Stimulated activated naive CD4-positive, alpha-beta T cell treated with Interleukin-2 at 50 U/mL for 16 hours (primary cell): ENCODE data around the gene UBE2E2.

Experiments
- DNase-seq: peaks from one replicate; lab custom pipeline; 2025; lab: John Stamatoyannopoulos, UW

The UBE2E2 gene

GRCh38 chr3:23440416-23441294 is 237.5 kb downstream of the UBE2E2 start:
- no peak for DNase-seq

GRCh38 chr3:23442598-23443383 is 239.7 kb downstream of the UBE2E2 start:
- DNase-seq = no peak

DNA sequence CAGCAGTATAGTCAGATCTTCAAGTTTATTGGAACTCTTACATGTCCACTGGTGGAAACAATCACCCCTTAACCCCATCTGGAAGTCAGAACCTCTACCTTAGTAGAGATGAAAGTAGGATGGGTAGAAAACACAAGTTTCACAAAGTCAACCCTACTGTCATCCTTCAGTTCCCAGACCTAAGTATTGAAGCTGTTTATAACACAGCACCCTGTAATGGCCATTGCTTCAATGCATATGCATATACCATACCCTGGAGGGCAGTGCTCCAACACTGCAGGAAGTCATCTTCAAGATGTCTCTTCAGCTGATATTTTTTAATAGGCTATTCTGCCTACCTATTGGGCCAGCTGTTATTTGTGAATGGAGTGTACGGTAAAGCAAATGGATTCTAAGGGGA is 241.3 kb downstream of the UBE2E2 start:
- DNase-seq = no peak

- DNase-seq = no peak
Measured at GRCh38 chr3:23446301-23446700, 243.2 kb downstream of the UBE2E2 start.

DNA sequence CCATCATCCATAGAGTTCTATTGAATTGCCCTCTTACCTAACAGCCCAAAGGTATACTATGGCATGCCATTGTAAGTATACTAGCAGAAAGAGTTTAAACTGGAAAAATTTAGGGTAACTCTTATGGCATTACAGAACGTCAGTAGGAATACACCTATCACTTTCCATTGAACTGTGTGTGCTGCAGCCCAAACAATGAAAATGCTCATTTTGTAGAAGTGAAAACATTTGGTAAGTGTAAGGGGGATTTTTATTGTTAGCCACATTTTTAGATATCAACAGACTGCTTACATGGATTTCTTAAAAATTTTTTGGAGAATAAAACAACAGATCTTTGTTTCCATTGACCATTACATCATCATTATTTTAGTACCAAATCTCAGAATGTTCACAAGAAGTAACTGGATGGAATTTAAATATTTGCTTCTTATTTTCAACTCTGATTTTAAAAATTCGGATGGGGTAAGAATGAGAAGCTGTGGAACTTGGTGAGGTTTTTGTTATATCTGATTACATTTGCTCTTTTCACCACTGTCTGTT is 245.9 kb downstream of the UBE2E2 start:
- DNase-seq = no peak

DNA sequence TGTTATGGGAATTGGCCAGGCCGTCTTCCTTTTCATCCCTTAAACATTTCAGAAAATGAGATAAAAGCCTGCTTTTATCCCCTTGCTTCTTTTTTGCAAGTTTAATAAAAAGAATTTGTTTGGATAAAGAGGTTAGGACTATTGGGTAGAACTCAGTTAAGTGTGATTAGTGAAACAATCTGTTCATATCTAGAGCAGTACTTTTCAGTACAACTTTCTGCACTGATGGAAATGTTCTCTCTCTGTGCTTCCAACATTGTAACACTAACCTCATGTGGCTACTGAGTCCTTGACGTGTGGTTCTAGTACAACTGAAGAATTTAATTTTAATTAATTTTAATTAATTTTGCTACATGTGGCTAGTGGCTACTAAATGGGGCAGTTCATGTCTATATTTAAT is 246.9 kb downstream of the UBE2E2 start:
- no peak for DNase-seq

GRCh38 chr3:23450806-23451205 is 247.7 kb downstream of the UBE2E2 start:
- no peak for DNase-seq

DNA sequence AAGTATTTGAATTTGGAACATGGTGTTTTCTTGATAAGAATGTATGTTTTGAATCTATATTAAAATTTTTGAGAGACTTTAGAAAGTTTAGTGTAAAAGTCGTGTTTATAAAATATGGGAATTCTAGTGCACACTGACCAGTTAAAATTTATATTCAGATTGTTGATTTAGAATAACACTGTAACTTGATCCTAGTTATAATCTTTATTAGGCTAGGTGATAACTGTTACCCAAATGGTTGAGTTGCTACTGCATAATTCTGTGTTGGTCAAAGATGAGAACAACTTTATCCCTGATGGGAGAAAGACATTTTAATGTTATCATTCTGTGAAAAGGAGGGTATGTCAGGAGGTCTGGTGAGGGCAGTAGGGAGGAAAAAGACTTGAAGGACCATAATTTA is 249.3 kb downstream of the UBE2E2 start:
- DNase-seq = no peak

DNA sequence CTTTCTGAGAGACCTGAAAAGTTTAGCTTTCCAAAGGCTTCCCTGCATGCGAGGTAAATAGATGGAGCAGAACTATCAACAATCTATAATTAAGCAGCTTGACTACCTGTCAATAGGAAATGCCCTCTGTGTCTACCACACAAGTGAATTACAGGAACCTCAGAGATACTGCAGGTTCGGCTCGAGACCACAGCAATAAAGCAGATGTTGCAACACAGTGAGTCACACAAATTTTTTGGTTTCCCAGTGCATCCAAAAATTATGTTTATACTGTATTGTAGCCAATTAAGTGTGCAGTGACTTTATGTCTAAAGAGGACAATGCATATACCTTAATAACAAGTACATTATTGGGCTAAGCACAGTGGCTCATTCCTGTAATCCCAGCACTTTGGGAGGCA is 252.0 kb downstream of the UBE2E2 start:
- DNase-seq = no peak

GRCh38 chr3:23455775-23456174 is 252.6 kb downstream of the UBE2E2 start:
- no peak for DNase-seq

DNA sequence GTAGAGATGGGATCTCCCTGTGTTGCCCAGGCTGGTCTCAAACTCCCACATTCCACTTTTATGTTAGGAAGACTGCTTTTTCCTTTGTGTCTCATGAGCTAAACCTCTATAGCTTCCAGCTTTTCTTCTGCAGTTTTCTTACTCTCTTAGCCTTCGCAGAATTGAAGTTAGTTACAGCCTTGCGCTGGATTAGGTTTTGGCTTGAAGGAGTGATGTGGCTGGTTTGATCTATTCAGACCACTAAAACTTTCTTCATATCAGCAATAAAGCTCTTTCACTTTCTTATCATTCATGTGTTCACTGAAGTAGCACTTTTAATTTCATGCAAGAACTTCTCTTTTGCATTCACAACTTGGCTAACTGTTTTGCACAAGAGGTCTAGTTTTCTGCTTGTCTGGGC is 254.6 kb downstream of the UBE2E2 start:
- DNase-seq = no peak

- no peak for DNase-seq
Measured at GRCh38 chr3:23459465-23459864, 256.3 kb downstream of the UBE2E2 start.

DNA sequence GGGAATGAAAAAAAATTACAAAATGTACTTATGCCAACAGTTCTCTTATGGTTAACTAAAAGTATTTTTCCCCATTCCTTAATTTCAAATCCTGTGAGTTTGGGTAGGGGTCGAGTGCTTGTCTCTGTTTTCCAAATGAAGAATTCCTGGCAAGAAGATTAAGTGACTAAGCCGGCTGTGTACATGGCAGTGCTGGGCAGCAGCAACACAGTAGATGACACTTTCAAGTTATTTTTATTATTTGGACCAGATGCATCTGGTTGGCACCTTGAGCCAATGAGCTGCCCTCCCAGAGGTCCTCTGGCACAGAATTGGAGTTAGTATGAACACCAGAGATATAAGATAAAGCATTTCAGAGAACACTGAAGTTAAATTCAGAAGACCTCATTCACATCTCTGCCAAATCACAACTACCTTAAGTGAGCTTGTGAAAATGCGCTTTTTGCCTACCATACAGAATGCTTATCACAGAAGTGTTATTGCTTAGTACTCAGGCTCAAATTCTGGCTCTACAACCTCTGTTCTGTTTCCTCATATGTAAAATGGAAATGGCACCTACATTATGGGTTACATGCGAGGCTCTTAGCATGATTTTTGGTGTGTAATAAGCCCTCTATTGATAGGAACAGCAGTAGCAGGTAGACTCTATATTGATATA is 256.9 kb downstream of the UBE2E2 start:
- DNase-seq = no peak

DNA sequence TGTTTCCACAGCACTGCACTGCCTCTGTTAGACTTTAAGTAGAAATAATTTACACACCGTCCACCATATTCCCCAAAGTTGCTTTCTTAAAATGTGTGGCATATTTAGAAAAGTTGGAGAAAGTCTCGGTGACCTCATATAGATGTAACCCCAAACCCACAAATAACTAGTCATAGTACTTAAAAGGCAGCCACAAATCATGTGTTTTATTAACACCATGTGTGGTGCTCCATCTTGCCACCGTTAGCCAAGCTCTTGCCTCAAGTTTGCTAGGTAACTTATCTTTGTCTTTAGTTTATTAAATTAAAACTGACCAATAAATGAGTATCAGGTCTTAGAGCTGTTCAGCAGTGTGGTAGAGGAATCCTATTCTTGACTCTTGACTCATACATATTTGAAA is 257.9 kb downstream of the UBE2E2 start:
- DNase-seq = no peak

DNA sequence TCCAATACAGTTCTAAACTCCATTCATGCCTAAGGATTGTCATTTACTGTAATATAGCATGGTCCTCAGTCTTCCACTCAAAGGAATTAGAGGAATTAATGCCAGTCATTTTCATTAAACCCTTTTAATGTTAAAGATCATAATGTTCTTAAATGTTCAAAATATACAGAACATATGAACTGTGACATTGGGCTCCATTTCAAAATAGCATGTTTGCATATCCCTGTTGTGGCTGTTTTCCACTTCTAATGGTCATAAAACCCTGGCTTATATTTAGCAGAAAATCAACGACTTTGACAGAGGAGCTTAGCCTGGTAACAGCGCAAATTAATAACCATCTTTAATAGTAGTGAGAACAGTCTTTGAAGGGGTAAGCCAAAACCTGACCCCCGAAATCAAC is 260.7 kb downstream of the UBE2E2 start:
- DNase-seq = no peak

DNA sequence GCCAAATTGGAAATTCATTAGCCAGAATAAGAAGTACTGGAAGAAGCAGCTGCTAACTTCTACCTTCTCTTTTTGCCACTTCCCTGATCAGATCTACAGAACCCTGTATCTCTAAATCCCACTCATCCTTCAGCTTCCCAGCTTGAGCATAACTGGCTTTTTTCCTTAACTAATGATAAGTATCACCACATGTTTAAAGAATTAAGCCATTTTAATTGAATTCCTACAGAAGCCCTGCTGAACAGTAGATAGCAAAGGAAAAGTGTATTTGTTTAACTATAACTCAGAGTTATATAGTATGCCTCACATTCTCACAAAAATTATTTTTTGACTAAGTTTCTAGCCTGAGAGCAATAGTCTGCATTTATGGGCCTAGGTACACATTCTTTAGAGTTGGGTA is 262.4 kb downstream of the UBE2E2 start:
- DNase-seq = no peak

DNA sequence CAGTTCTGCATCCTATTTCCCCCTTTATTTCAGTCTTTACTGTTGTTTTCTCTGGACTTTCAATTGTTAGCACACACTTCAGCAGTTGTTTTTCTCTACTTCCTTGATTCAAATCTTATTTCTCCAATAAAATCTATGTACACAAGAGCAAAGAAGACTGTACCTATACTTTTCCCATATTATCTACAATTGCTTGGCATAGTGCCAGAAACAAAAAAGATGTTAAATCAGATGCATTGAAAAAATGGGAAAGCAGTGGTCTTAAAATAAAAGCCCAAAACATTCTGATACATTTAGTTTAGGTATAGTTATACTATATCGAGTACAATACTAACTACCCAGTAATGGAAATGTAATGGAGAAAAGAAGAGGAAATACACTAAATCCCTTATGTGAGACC is 265.1 kb downstream of the UBE2E2 start:
- DNase-seq = no peak

DNA sequence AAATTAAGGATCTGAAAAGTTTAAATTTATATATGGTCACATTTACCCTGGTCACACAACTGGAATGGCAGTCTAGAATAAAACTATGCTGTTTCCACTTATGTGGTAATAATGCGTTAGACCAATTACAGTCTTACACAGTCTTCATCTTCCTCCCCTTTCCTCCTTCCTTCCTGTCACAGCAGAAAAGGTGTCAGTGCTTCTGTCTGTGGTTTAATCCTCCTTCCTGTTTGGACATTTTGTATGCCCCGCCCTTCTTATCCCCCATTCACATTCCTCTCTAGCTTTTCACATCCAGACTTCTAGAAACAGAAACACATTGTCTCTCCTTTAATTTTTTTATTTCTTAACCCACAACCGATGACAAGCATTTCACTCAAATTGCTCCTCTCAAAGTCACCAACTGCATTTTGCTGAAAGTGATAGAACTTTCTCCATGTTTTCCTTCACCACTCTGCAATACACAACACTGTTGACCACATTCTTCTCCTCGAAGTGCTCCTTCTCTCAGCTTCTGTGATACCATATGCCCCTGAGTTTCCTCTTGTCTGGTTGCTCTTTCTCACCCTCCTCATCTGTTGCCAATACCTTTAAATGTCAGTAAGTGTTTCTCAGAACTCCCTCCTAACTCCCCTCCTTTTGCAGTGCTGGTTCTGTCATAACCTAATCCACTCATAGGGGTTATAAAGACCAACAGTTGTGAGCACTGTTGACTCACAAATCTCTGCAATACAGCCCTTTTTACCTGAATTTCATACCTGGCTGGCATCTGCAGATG is 271.6 kb downstream of the UBE2E2 start:
- no peak for DNase-seq

GRCh38 chr3:23475446-23475845 is 272.3 kb downstream of the UBE2E2 start:
- DNase-seq = no peak

- no peak for DNase-seq
Measured at GRCh38 chr3:23479026-23479425, 275.9 kb downstream of the UBE2E2 start.

DNA sequence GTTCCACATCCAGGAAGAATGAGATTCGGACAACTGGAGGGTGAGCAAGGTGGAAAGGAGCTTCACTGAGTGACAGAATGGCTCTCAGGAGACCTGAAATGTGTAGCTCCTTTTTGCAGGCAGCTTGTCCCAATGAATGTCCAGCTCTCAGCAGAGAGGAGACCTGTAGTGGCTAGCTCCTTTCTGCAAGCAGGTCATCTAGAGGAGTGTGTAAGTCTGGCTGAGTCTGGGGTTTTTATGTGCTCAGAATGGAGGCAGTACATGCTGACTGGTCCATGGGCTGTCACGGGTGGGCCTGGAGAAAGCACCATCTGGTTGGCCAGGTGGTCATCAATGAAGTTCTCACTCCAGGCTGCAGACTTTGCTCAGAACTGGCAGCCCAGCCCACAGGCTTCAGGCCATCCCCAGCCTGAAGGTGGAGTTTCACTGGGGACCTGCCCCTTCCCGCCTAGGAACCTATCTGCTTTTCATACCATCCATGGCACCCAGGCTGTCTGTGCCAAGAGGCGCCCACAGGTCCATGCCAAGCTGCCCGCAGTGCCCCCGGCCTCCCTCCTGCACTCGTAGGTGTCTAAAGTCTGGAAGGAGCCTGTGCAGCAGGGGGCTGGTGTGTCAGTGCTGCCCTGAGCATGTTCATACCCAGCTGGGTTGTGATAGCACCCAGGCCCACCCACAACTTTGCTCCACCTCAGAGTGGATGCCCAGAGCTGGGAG is 276.6 kb downstream of the UBE2E2 start:
- DNase-seq = no peak
